SK-N-SH treated with all-trans-retinoic acid at 6 μM for 48 hours (cell line): ENCODE results near the gene SLX9.

ENCODE experiments used
- ATAC-seq: fragments of 200-7000 bp; cut with Tn5 transposase; 3 replicates; pipeline ENCODE4 v1.9.1; 2020; ENCODE audit warnings: mild to moderate bottlenecking, moderate library complexity
- ARNTL ChIP-seq: fragments of 450-650 bp; formaldehyde crosslinking; IDR thresholded peaks from 2 replicates; pipeline ENCODE4 v1.5.0; 2020; ENCODE audit warnings: low read depth, mild to moderate bottlenecking, moderate library complexity, borderline replicate concordance
- BACH2 ChIP-seq: fragments of 250-450 bp; sonication (Bioruptor Pico); IDR thresholded peaks from 2 replicates; pipeline ENCODE4 v1.9.0; 2021; ENCODE audit warnings: mild to moderate bottlenecking, borderline replicate concordance
- ESRRG ChIP-seq: fragments of 250-450 bp; sonication (Bioruptor Pico); IDR thresholded peaks from 2 replicates; pipeline ENCODE4 v1.6.1; 2021; ENCODE audit warnings: mild to moderate bottlenecking
- GLIS3 ChIP-seq: fragments of 250-450 bp; sonication (Bioruptor Pico); IDR thresholded peaks from 2 replicates; pipeline ENCODE4 v1.5.0; 2020; ENCODE audit warnings: mild to moderate bottlenecking, moderate library complexity
- ISL1 ChIP-seq: fragments of 250-450 bp; sonication (Bioruptor Pico); IDR thresholded peaks from 2 replicates; pipeline ENCODE4 v2.1.2; 2022; ENCODE audit warnings: mild to moderate bottlenecking, moderate library complexity
- OSR1 ChIP-seq: fragments of 250-450 bp; sonication (Bioruptor Pico); IDR thresholded peaks from 2 replicates; pipeline ENCODE4 v1.8.0; 2022; ENCODE audit warnings: moderate library complexity, mild to moderate bottlenecking, inconsistent platforms
- PPARA ChIP-seq: fragments of 250-450 bp; sonication (Bioruptor Pico); IDR thresholded peaks from 2 replicates; pipeline ENCODE4 v1.5.0; 2020; ENCODE audit warnings: mild to moderate bottlenecking, borderline replicate concordance
- RARB ChIP-seq: fragments of 250-450 bp; sonication (Bioruptor Pico); IDR thresholded peaks from 2 replicates; pipeline ENCODE4 v1.8.0; 2021; ENCODE audit warnings: mild to moderate bottlenecking, moderate library complexity
- SNAI2 ChIP-seq: fragments of 250-450 bp; sonication (Bioruptor Pico); IDR thresholded peaks from 2 replicates; pipeline ENCODE4 v1.5.0; 2020; ENCODE audit warnings: mild to moderate bottlenecking, moderate library complexity
- TCF4 ChIP-seq: fragments of 250-450 bp; sonication (Bioruptor Pico); IDR thresholded peaks from 2 replicates; pipeline ENCODE4 v1.8.0; 2021; ENCODE audit warnings: mild to moderate bottlenecking, moderate library complexity, borderline replicate concordance
- TOX ChIP-seq: fragments of 250-450 bp; sonication (Bioruptor Pico); IDR thresholded peaks from 2 replicates; pipeline ENCODE4 v1.8.0; 2021; ENCODE audit warnings: mild to moderate bottlenecking, moderate library complexity, borderline replicate concordance
- ZC3H10 ChIP-seq: fragments of 250-450 bp; sonication (Bioruptor Pico); IDR thresholded peaks from 2 replicates; pipeline ENCODE4 v1.5.1; 2021; ENCODE audit warnings: mild to moderate bottlenecking, moderate library complexity
- ZFP3 ChIP-seq: fragments of 250-450 bp; sonication (Bioruptor Pico); IDR thresholded peaks from 2 replicates; pipeline ENCODE4 v1.5.0; 2020; ENCODE audit warnings: mild to moderate bottlenecking, moderate library complexity
- ZFP30 ChIP-seq: fragments of 450-650 bp; formaldehyde crosslinking; IDR thresholded peaks from 2 replicates; pipeline ENCODE4 v1.5.0; 2022; ENCODE audit warnings: mild to moderate bottlenecking, moderate library complexity
- ZNF565 ChIP-seq: fragments of 450-650 bp; formaldehyde crosslinking; conservative IDR thresholded peaks from 2 replicates; pipeline ENCODE4 v1.5.0; 2020; ENCODE audit warnings: low read depth, mild to moderate bottlenecking, moderate library complexity
- ZNF70 ChIP-seq: fragments of 450-650 bp; formaldehyde crosslinking; IDR thresholded peaks from 2 replicates; pipeline ENCODE4 v1.5.0; 2020; ENCODE audit warnings: mild to moderate bottlenecking, moderate library complexity
- ZNF8 ChIP-seq: fragments of 450-650 bp; formaldehyde crosslinking; IDR thresholded peaks from 2 replicates; pipeline ENCODE4 v1.5.0; 2020; ENCODE audit warnings: mild to moderate bottlenecking, moderate library complexity
- TF ChIP-seq, protein P1 (sequence below): fragments of 250-450 bp; sonication (Bioruptor Pico); IDR thresholded peaks from 2 replicates; pipeline ENCODE4 v1.8.0; 2020; ENCODE audit warnings: mild to moderate bottlenecking, moderate library complexity, borderline replicate concordance
- TF ChIP-seq, protein P2 (sequence below): fragments of 250-450 bp; sonication (Bioruptor Pico); IDR thresholded peaks from 2 replicates; pipeline ENCODE4 v1.5.0; 2020; ENCODE audit warnings: mild to moderate bottlenecking, moderate library complexity
- TF ChIP-seq, protein P3 (sequence below): fragments of 250-450 bp; sonication (Bioruptor Pico); IDR thresholded peaks from 2 replicates; pipeline ENCODE4 v1.8.0; 2021; ENCODE audit warnings: low read depth, mild to moderate bottlenecking, moderate library complexity, borderline replicate concordance
- TF ChIP-seq, protein P4 (sequence below): fragments of 250-450 bp; sonication (Bioruptor Pico); IDR thresholded peaks from 2 replicates; pipeline ENCODE4 v1.5.1; 2020; ENCODE audit warnings: low read depth, mild to moderate bottlenecking, moderate library complexity

Gene SLX9

DNA sequence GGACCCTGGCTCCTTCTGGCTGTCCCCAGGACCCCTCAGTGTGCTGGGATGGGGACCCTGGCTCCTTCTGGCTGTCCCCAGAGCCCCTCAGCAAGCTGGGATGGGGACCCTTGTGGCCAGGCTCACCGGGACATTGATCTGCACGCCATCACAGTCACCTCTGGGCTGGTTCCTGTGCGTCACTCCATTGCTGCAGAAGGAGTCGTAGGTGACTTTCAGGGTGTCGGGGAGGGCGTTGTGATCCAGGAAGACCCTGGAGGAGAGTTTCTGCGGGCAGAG lies 46.6 kb upstream of the SLX9 start:
- peak; percentile 6; the same call in 1 of the 3 replicates for ATAC-seq
- TF ChIP-seq ISL1 (CRISPR knock-in tag) = no peak
- no peak for TF ChIP-seq PPARA (CRISPR knock-in tag)
- TF ChIP-seq ZFP3 (CRISPR knock-in tag) = no peak
- TF ChIP-seq BACH2 (CRISPR knock-in tag) = no peak
- no peak for TF ChIP-seq RARB (CRISPR knock-in tag)
- no peak for TF ChIP-seq ZC3H10 (CRISPR knock-in tag)
- no peak for TF ChIP-seq ZFP30 (CRISPR knock-in tag)
- no peak for TF ChIP-seq ZNF8 (CRISPR knock-in tag)
- TF ChIP-seq SNAI2 (CRISPR knock-in tag) = no peak
- no peak for TF ChIP-seq OSR1 (CRISPR knock-in tag)
- no peak for TF ChIP-seq ESRRG (CRISPR knock-in tag)
- no peak for TF ChIP-seq TCF4
- TF ChIP-seq ZNF565 (CRISPR knock-in tag) = no peak
- TF ChIP-seq, protein P1, sequence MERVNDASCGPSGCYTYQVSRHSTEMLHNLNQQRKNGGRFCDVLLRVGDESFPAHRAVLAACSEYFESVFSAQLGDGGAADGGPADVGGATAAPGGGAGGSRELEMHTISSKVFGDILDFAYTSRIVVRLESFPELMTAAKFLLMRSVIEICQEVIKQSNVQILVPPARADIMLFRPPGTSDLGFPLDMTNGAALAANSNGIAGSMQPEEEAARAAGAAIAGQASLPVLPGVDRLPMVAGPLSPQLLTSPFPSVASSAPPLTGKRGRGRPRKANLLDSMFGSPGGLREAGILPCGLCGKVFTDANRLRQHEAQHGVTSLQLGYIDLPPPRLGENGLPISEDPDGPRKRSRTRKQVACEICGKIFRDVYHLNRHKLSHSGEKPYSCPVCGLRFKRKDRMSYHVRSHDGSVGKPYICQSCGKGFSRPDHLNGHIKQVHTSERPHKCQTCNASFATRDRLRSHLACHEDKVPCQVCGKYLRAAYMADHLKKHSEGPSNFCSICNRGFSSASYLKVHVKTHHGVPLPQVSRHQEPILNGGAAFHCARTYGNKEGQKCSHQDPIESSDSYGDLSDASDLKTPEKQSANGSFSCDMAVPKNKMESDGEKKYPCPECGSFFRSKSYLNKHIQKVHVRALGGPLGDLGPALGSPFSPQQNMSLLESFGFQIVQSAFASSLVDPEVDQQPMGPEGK = no peak
- TF ChIP-seq GLIS3 (CRISPR knock-in tag) = no peak
- no peak for TF ChIP-seq TOX (CRISPR knock-in tag)
- TF ChIP-seq, protein P2, sequence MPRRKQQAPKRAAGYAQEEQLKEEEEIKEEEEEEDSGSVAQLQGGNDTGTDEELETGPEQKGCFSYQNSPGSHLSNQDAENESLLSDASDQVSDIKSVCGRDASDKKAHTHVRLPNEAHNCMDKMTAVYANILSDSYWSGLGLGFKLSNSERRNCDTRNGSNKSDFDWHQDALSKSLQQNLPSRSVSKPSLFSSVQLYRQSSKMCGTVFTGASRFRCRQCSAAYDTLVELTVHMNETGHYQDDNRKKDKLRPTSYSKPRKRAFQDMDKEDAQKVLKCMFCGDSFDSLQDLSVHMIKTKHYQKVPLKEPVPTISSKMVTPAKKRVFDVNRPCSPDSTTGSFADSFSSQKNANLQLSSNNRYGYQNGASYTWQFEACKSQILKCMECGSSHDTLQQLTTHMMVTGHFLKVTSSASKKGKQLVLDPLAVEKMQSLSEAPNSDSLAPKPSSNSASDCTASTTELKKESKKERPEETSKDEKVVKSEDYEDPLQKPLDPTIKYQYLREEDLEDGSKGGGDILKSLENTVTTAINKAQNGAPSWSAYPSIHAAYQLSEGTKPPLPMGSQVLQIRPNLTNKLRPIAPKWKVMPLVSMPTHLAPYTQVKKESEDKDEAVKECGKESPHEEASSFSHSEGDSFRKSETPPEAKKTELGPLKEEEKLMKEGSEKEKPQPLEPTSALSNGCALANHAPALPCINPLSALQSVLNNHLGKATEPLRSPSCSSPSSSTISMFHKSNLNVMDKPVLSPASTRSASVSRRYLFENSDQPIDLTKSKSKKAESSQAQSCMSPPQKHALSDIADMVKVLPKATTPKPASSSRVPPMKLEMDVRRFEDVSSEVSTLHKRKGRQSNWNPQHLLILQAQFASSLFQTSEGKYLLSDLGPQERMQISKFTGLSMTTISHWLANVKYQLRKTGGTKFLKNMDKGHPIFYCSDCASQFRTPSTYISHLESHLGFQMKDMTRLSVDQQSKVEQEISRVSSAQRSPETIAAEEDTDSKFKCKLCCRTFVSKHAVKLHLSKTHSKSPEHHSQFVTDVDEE (CRISPR knock-in tag) = no peak
- no peak for TF ChIP-seq ZNF70
- TF ChIP-seq, protein P3, sequence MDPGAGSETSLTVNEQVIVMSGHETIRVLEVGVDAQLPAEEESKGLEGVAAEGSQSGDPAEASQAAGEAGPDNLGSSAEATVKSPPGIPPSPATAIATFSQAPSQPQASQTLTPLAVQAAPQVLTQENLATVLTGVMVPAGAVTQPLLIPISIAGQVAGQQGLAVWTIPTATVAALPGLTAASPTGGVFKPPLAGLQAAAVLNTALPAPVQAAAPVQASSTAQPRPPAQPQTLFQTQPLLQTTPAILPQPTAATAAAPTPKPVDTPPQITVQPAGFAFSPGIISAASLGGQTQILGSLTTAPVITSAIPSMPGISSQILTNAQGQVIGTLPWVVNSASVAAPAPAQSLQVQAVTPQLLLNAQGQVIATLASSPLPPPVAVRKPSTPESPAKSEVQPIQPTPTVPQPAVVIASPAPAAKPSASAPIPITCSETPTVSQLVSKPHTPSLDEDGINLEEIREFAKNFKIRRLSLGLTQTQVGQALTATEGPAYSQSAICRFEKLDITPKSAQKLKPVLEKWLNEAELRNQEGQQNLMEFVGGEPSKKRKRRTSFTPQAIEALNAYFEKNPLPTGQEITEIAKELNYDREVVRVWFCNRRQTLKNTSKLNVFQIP (CRISPR knock-in tag) = no peak

DNA sequence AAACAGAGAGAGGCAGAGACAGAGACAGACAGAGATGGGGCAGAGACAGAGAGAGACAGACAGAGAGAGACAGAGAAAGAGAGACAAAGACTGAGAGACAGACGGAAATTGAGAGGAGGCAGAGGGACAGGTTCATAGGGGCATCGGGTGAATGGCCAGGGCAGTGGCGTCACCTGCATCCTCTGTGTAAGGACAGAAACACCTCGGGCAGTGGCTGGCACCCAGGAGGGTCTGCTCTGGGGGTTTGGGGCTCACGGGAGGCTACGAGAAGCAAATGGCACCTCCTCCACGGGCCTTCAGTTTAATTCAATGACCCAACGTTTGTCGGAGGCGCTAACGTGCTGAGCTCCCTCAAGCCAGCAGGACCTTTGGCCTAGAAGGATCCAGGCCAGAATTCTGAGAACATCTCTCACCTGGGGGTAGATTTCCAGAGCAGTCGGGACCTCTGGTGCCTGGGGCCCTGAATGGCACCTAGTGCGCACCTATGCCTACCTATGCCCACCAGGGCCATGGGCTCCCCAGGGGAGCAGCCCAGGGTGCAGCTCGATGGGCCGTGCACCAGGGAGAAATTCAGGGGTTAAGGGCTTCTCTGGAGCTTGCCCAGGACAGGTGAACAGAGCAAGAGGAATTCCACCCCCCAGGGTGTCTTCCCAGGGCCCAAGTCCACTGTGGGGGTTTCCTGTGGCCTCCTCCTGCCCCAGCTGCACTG lies 45.7 kb upstream of the SLX9 start:
- TF ChIP-seq GLIS3 (CRISPR knock-in tag) (no peak), TOX (CRISPR knock-in tag) (no peak), ZNF565 (CRISPR knock-in tag) (no peak), ESRRG (CRISPR knock-in tag) (no peak), SNAI2 (CRISPR knock-in tag) (no peak), RARB (CRISPR knock-in tag) (no peak), ZFP3 (CRISPR knock-in tag) (no peak), ZC3H10 (CRISPR knock-in tag) (no peak), ARNTL (no peak)
- TF ChIP-seq, protein P4, sequence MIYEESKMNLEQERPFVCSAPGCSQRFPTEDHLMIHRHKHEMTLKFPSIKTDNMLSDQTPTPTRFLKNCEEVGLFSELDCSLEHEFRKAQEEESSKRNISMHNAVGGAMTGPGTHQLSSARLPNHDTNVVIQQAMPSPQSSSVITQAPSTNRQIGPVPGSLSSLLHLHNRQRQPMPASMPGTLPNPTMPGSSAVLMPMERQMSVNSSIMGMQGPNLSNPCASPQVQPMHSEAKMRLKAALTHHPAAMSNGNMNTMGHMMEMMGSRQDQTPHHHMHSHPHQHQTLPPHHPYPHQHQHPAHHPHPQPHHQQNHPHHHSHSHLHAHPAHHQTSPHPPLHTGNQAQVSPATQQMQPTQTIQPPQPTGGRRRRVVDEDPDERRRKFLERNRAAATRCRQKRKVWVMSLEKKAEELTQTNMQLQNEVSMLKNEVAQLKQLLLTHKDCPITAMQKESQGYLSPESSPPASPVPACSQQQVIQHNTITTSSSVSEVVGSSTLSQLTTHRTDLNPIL (CRISPR knock-in tag) = no peak
- TF ChIP-seq, protein P2 (CRISPR knock-in tag) = no peak
- TF ChIP-seq, protein P1 = no peak
- no peak for ATAC-seq
